ENCODE results near the gene KCND1.

- TF ChIP-seq CTCF (IDR thresholded peaks at IDR 0.05) (no peak), POLR2AphosphoS5 (IDR thresholded peaks at IDR 0.05) (no peak), POLR2A (IDR thresholded peaks at IDR 0.05) (no peak), EP300 (IDR thresholded peaks at IDR 0.05) (no peak)
Observed at GRCh38 chrX:48948589-48948988, 23.1 kb downstream of the KCND1 start.
